BJ (cell line): ENCODE data around the gene GBX1. TPM values are rescaled to one million over a fixed set of nuclear protein-coding genes. Genes with fewer than 3 reads are reported as not detected.

Experiments
- CTCF ChIA-PET: fragments of 350-600 bp; formaldehyde crosslinking; extraction: SDS; loops from one replicate; lab custom pipeline; 2021; ENCODE audit warnings: antibody characterized with exemption, inconsistent platforms; lab: Yijun Ruan, JAX
- POLR2A ChIA-PET: fragments of 300-600 bp; sonication (Branson Sonifier 250); formaldehyde crosslinking; extraction: SDS; loops from one replicate; lab custom pipeline; 2021; ENCODE audit warnings: antibody characterized with exemption; lab: Charles Lee
- DNase-seq: peaks from one replicate; pipeline ENCODE4 v3.0.0-alpha.2; 2011; ENCODE audit warnings: low read depth
- H3K27me3 ChIP-seq: 2 replicates; pipeline ENCODE4 v1.6.0; 2011; ENCODE audit warnings: low read length; ENCODE audit not compliant: control insufficient read depth, insufficient read depth
- H3K36me3 ChIP-seq: 2 replicates; pipeline ENCODE4 v1.5.1; 2011; ENCODE audit warnings: low read length; ENCODE audit not compliant: control insufficient read depth, insufficient read depth
- H3K4me3 ChIP-seq: 2 replicates; pipeline ENCODE4 v1.5.1; 2011; ENCODE audit warnings: low read depth, mild to moderate bottlenecking, control low read depth, low read length
- polyA plus RNA-seq: library from polyadenylated mRNA; depleted of rRNA; stranded (reverse); fragments of >200 nt; gene quantifications from 2 replicates; pipeline ENCODE4 v1.2.3, GENCODE V29; 2011
- TF ChIP-seq, protein P1 (sequence below): IDR thresholded peaks from 2 replicates; pipeline ENCODE4 v1.5.1; 2011; ENCODE audit warnings: low read depth, mild to moderate bottlenecking, control low read depth, inconsistent platforms, low read length, moderate library complexity; ENCODE audit not compliant: insufficient read depth

The GBX1 gene
- polyA plus RNA-seq, 1 experiment: not detected

DNA sequence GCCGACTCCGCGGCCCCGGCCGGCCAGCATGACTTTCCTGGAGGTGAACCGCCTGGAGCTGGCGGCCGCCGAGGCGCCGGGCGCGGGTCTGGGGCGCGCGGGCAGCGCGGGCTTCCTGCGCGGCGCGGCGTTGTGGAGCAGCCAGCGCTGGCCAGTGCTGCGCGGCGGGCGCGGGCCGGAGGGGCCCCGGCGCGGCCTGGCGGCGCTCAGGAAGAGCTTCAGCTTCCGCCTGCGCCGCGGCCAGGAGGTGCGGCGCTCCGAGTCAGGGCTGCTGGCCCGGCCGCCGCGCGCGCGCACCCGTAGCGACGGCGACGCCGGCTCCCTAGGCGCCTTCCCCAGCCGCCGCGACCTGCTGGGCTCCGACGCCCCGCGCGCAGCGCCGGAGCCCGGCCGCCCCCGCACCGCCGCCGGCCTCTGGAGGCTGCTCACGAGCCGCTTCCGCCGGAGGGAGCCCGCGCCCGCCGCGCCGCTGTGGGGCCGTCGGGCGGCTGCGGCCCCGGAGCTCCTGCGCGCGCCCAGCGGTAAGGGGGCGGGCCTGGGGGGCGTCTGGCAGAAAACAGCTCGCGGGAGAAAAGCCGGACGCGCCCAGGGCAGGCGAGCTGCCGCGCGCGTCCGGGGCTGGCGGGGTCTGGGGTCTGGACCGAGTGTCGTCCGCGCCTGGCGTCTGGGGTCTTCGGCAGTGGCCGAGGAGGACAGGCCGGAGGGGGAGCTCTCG, 52.2 kb downstream of the GBX1 start:
- no peak for DNase-seq
- Histone ChIP-seq H3K4me3 (no peak overlapping the region; the same call in 1 of the 2 replicates), H3K27me3 (no peaks in the 10 kb centered on the region), H3K36me3 (peaks cover 31% of the 10 kb centered on the region)
- CTCF ChIA-PET: interaction anchor here (0.8 to 4.5 kb wide), 9 partner anchors 9 to 103 kb away, joined by 3 to 36 read pairs (median 4); no protein-coding TSS in a partner anchor
- TF ChIP-seq, protein P1, sequence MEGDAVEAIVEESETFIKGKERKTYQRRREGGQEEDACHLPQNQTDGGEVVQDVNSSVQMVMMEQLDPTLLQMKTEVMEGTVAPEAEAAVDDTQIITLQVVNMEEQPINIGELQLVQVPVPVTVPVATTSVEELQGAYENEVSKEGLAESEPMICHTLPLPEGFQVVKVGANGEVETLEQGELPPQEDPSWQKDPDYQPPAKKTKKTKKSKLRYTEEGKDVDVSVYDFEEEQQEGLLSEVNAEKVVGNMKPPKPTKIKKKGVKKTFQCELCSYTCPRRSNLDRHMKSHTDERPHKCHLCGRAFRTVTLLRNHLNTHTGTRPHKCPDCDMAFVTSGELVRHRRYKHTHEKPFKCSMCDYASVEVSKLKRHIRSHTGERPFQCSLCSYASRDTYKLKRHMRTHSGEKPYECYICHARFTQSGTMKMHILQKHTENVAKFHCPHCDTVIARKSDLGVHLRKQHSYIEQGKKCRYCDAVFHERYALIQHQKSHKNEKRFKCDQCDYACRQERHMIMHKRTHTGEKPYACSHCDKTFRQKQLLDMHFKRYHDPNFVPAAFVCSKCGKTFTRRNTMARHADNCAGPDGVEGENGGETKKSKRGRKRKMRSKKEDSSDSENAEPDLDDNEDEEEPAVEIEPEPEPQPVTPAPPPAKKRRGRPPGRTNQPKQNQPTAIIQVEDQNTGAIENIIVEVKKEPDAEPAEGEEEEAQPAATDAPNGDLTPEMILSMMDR: no peak
- POLR2A ChIA-PET: no interaction called here

DNA sequence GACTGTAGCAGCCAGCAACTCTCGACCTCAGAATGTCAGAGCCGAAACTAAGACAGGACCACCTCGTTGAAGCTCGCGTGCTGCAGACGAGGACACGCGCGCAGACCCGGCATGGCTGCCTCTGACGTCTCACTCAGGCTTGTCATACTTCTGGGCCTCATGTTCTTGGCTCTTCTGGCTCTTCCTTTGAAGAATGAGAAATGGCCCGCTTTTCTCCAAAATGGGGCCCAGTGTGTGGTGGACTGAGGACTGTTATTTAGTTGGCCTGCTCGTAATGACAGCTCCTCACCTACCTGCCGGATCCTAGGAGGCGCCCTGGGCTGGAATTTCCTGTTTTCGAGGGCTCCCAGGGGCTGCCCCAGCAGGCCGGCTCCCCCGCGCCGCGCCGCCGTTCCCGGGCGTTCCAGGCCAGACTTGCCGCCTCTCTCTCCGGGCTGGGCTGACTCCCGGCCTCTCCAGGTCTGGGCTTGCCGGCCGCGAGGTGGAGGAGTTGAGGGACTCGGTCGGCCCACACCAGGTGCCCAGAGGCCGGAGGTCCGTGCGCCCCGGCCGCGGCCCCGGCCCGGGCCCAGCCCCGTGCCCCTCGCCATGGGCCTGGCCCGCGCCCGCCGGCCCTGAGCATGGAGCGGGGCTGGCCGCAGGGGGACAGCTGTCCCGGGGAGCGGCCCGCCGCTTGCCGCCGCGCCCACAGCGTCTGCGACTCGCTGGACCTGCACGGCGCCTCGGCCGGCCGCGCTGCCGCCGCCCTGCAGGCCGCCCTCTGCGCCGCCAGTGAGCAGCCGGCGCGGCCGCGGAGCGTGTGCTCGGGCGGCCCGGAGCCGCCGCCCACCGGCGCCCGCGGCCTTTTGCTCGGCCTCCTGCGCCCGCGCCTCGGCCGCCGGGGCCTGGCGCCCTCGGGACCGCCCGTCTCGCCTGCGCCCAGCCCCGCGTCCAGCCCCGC, 53.1 kb downstream of the GBX1 start:
- H3K36me3 ChIP-seq: peaks cover 23% of the 10 kb centered on the region
- TF ChIP-seq, protein P1: no peak
- H3K27me3 ChIP-seq: no peaks in the 10 kb centered on the region
- DNase-seq: no peak
- POLR2A ChIA-PET: no interaction called here
- CTCF ChIA-PET: interaction anchor here (0.8 to 8.6 kb wide), 10 partner anchors 10 to 216 kb away, joined by 3 to 143 read pairs (median 6); partner anchors contain the start of genes ABCB8, AGAP3 and FASTK
- H3K4me3 ChIP-seq: no peak overlapping the region

DNA sequence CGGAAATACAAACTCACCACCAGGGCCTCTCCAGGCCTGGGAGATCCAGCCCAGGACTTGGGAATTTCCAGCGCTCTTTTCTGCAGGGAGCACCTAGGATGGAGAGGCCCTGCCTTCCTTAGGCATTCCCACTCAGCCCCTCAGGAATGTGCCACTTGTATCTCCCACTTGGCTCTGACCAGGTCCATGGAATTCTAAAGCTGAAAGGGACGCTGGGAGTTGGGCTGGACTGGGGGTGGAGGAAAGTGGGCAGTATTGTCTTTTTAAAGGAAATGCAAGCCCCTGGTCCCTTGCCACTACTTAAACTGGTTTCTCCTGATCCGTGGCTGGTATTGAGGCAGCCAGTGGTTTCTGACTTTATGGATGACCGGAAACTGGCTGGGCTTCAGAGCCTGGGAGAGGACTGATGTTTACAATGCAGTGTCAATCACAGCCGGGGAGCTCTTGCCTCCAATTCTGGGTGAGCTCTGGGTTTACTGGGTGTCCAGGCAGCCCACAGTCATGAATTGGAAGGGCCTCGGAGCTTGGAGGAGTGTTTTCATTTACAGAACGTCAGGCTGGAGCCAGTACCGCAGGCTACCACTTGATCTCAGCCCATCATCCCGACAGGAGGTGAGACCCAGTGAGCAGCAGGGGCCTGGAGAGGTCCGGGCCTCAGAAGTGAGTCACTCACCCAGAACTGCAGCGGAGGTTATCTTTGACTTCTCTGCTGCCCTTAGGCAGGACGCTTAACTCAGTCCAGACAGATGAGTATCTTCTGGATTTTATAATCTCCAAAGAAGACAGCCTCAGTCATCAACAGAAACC, 53.9 kb downstream of the GBX1 start:
- CTCF ChIA-PET: interaction anchor here (0.6 to 8.6 kb wide), 11 partner anchors 10 to 215 kb away, joined by 3 to 143 read pairs (median 4); partner anchors contain the start of genes ABCB8, AGAP3 and FASTK
- peak; percentile 59 for DNase-seq
- Histone ChIP-seq H3K27me3 (no peaks in the 10 kb centered on the region), H3K36me3 (peaks cover 15% of the 10 kb centered on the region), H3K4me3 (no peak overlapping the region)
- POLR2A ChIA-PET: no interaction called here
- TF ChIP-seq, protein P1: no peak

DNA sequence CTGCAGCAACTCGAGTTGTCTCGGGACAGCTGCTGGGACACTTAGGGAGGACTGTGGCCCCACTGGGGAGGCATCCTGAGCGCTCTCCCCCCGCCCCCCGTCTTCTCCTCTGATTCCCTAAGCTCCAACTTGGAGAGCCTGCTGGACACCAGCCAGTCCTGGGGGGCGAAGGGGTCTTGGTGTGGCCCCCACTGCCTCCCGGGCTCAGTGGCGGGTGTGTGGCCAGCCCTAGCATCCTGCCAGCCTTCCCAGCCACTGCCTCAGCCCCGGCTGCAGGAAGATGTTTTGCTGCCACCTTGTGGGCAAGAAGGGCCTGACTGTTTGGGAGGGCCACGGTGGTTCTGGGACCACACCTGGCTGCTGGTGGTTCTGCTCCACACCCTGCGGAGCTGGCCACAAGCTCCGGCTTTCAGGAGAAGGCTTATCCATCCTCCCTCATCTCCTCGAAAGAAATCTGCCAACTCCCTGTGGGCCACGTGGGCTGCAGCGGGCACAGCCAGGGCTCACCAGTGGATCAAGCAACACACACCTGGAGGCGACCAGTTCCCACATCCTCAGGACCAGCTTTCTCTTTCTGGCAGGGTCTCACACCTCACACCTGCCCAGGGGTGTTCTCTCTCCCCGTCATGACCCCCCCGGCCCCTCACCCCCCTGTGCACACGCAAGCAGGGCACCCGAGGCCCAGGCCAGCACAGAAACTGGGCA, 56.4 kb downstream of the GBX1 start:
- POLR2A ChIA-PET: no interaction called here
- TF ChIP-seq, protein P1: peak; percentile 91
- peaks cover 2% of the 10 kb centered on the region; the same call in 1 of the 2 replicates for H3K36me3 ChIP-seq
- CTCF ChIA-PET: interaction anchor here (0.6 to 8.6 kb wide), 26 partner anchors 9 to 323 kb away, joined by 3 to 143 read pairs (median 6); partner anchors contain the start of genes ABCB8, AGAP3, SLC4A2 and TMUB1
- no peaks in the 10 kb centered on the region for H3K27me3 ChIP-seq
- H3K4me3 ChIP-seq: no peak overlapping the region
- no peak for DNase-seq
